Measurements from ENCODE around the gene ZNHIT3.

ZNHIT3 gene

DNA sequence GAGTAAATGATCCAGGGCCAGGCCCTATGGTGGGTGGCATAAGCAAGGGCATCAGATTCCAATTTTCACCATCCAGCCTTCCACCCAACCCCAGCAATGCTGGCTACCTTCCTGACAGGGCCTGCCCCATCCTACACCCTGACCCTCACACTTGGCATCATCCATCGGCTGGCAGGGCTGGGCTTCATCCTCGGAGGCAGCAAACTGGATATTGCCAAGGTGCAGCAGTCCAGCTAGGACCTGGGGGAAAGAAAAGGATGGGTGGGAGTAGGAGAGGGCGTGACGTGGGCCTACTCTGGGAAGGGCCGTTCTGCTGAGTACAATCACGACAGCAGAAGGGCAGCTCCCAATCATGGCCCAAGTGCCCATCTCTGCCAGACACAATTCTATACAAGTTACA is 24.7 kb downstream of the ZNHIT3 start:
- no peak for DNase-seq (ENCODE audit: low spot score)

DNA sequence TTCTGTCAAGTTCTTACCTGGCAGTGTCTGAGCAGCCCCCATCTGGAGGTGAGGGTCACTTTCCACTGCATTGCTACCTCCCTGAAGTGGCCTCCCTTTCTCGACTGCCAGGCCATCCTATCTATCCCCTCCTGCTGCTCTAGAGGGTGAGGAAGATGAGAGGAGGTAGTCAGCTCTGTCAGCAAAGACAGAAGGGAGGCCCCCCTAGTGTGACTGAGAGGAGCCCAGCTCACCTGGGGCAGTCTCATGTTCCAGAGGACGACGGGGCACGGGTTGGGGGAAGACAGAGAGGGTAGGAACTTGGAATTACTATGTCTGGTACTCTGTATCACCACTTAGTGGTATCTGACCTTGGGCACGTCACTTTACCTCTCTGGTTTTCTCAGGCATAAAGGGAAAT is 26.2 kb downstream of the ZNHIT3 start:
- no peak for DNase-seq (ENCODE audit: low spot score)

DNA sequence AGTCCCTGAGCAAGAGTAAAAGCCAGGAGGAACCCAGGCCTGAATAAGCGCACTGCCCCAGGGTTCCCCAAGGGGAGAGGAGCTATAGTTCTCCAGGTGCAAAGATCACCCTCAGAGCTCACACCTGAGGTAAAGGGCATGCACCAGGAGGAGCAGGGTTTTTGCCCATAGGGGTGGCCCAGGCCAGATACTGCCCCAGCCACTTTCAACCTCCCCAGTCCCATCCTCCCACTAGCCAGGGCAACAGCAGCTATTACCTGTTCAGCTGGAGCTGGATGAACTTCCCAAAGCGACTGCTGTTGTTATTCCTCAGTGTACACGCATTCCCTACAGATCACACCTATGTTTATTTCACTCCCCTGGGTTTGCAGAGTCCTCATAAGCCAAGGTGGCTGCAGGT is 28.4 kb downstream of the ZNHIT3 start:
- DNase-seq (ENCODE audit: low spot score): no peak

DNA sequence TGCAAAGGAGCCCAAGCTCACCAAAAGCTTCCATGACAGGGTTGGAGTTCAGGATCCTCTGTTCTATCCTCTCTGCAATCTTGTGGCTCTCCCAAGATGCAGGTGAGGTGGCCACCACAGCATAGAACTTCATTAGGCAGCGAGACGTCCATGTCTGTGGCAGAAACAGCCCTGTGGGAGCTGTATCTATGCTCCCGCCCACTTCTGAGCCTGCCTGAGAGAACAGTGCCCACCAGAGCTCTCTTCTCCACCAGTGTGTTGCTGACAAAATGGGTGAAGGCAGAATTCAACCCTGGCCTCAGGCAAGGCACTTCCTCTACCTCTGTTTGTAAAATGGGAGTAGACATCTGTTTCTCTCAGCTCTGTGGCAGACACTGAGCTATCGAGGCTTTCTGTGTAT is 29.4 kb downstream of the ZNHIT3 start:
- DNase-seq (ENCODE audit: low spot score): no peak

DNA sequence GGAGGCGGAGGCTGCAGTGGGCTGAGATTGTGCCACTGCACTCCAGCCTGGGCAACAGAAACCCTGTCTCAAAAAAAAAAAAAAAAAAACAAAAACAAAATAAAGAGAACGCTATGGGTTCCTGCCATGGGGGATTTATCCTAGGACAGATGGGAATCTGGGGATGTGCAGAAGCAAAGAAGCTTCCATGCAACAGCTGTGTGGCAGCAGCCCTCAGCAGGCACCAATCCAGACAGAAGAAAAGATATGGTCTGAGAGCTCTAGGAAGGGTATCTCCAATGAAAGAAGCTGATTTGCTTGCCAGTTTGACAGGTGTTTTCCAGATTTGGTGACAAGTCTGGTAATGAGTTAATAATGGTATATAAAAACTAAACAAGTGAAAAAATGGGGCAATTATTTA is 36.6 kb downstream of the ZNHIT3 start:
- no peak for DNase-seq (ENCODE audit: low spot score)

DNA sequence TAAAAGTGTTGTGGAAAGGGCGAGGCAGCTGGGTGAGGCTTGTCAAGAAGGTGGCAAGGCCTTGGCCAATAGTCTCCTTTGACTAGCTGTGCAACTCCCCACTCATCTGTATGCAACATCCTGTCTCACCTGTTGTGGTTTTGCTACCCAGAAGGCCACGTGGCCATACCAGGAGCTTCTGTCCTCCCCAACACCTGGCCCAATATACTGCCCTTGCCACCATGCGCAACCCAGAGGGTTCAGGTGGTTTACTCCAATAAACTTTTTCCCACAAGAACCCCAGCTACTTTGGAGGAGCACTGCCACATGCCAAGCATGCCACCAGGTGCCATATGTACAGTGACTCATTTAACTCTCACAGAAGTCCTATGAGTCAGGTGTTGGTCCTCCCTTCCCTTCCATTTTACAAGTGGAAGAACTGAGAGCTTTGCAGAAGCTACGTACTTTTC is 38.0 kb downstream of the ZNHIT3 start:
- no peak for DNase-seq (ENCODE audit: low spot score)

DNA sequence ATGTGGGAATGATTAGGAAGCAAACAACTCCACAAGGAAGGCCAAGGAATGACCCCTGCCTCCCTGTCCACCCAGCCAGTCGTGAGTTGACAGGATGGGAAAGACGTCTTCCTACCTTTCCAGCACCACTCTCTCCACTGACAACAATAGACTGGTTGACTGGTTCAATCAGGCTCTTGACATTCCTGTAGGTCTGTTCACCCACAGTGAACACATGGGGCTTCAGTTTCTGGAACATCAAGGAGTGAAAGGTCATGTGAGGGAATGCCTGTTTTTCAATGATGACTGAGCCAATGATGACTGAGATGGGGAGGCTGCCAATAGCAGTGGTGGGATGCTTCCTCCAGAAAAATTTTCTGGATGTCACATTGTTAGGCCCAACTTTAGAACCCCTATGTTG is 38.6 kb downstream of the ZNHIT3 start:
- no peak for DNase-seq (ENCODE audit: low spot score)

DNA sequence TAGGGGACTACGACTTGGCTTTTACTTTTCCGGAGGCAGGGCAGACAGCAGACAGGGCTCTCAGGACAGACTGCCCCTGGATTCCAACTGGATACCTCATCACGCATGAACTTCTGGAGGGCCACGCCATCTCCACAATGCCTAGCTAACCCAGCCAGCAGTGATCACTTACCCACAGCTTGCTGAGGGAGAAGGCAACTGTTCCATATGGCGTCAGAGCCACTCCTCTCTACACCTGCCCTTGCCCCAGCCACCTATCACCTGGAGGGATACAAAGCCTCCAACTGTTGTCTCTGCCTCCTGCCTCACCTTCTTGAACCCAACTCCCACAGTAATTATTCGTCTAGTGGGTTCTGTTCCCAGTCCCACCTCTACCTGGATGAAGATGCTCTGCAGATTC is 39.4 kb downstream of the ZNHIT3 start:
- DNase-seq (ENCODE audit: low spot score): no peak

DNA sequence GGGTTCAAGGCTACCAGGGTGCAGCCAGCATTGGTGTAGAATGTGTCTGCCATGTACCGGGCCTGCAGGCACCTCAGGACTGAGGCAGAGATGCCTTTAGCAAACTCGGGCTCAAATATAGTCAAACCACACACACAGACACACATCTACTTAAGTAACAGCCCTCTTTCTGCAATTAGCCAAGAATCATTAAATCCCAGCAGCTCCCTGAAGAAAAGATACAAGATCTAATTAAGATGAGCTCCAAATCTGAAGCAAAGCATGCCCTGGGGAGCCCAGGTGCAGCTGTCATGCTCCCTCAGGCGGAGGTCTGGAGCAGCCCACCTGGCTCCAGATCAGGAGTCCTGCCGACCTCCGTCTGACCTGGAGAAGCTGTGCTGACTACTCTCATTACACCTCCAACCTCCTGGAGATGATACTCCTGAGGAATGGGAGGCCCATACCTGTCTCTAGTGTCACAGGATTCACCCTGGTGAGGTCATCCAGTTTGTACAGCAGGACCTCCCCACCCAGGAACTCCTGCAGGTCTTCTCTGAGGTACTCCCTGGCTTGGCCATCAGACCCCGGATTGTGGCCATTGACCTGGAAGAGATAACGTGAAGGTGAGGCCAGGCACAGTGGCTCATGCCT is 41.3 kb downstream of the ZNHIT3 start:
- DNase-seq (ENCODE audit: low spot score): no peak

DNA sequence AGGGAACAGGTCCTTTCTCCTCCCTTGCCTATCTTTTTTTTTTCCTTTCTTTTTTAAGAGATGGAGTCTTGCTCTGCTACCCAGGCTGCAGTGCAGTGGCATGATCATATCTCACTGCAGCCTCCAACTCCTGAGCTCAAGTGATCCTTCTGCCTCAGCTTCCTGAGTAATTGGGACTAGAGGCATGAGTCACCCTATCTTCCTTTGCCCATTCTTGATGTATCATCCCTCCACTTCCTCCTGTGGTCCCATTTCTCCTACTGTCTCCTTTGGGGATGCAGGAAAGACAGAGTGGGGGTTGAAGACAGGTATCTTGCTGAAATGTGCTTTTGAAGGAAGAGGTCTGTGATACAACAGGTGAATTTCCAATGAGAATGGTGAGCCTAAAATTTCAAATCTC is 42.6 kb downstream of the ZNHIT3 start:
- no peak for DNase-seq (ENCODE audit: low spot score)

DNA sequence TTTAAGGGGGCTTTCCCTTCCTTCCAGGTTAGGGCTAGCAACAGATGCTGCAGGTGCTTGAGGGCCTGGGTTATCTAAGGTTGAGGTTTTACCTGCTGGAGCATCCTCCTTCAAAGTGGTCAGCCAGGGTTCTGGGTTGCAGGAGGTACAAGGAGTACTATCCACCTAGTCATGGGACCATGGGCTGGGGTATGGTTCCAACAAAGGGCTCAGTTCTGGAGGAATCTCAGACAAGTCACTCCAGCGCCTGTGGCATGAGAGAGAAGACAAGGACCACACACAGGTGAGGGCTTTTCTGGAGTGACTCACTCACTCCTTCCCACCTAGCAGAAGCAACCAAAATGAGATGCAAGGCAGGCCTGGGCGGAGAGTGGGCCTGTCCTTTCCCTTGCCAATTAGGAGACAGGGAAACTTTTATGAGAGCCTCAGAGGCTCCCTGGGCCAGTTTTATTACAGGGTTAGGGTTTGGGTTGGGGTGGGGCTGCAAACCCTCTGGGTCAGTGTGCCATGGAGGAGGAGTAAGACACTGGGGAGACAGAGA is 46.0 kb downstream of the ZNHIT3 start:
- no peak for DNase-seq (ENCODE audit: low spot score)

DNA sequence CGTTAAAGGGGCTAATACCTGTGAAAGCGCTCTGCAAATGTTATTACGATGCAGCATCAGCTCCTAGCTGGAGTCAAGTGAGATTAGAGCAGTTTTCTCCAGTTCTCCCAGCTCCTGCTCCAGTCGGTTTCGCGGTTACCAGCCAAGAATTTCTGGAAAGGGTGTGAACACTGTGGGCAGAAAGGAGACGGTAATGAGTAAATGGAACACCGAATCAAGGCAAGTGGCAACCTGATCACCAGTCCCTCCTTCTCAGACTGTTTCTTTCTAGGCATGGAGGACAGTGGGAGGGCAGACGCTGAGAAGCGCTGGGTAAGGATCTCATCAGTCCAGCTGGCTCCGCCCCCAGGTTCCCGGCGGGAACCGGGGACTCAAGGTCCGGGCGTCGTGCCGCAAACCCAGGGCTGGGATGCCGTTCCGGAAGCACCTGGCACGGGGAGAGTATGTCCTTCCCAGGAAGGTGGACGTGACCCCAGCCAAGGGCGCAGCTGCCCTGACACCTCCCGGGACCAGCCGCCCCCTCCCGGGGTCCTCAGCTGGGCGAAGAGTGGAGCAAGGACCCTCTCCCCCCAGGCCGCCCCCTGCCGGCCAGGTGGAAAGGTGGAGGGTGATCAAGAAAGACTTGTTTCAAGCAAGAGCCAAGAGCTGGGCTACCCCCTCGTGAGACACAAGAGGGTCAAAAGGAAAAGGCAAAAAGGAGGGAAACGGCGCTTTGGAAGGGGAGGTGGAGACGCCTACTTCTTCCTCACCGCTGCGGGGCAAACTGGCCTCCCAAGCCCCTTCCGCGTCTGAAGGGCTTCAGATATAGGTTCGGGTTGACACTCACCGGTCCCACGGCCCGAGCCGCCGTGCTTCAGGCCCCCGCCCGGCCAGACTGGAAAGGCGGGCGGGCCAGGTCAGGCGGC is 47.7 kb downstream of the ZNHIT3 start:
- peak; percentile 85 for DNase-seq (ENCODE audit: low spot score)

DNA sequence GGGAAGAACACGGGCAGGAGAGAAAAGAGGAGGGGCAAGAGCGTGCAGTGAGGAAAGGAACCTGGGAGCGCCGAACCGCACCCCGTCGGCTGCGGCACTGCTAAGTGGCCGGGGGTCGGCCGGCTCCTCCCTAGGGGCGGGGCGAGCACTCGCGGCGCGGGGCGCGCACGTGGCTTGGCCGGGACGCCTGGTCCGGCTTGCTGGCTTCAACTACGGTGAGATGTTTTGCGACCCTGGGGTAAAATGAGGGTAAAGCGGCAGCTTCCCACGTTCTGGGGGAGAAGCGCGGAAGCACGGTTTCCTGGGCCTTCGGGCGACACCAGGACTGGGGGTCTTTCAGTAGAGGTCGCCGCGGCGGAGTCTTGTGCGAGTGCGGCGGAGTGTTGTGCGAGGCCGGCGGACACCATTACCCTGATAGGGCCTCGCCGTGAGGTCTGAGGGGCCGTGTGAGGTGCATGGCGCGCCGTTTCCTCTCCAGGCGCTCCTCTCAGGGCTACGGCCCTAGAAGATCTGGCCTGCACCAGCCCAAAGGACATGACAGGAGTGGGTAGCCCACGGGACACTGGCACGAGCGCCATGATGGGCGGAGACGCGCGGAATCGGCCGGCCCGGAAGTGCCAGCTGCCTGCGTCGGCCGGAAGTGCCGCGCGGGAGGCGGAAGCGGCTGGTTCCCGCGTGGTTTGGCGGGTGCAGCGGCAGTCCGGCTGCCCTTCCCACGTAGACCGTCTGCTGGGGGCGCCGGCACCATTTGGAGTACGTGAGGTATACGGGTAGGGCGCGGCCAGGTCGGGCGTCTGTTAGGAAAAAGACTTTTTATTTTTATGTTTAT is 48.6 kb downstream of the ZNHIT3 start, which contains the start of the genes MYO19 and PIGW:
MYO19 (minus strand) TSS at position 29 of the 829 bp plus-strand sequence. CDS start 2,330 bp downstream, outside the sequence.
PIGW (plus strand) TSS at position 148 of the 829 bp plus-strand sequence. CDS start 2,115 bp downstream, outside the sequence.
- DNase-seq (ENCODE audit: low spot score): peak; percentile 91

DNA sequence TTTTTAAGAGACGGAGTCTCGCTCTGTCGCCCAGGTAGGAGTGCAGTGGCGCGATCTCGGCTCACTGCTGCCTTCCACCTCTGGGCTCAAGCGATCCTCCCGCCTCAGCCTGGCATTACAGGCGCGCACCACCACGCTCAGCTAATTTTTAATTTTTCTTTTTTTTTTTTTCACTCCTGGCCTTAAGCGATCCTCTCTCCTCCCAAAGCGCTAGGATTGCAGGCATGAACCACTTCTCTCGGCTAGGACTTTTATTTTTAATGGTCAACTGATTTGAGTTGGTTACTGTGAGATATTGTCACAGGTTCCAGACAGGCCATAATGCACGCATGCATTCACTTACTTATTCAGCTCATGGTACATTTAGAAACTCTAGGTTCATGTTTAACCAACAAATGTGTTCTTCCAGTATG is 49.2 kb downstream of the ZNHIT3 start:
- DNase-seq (ENCODE audit: low spot score): no peak

DNA sequence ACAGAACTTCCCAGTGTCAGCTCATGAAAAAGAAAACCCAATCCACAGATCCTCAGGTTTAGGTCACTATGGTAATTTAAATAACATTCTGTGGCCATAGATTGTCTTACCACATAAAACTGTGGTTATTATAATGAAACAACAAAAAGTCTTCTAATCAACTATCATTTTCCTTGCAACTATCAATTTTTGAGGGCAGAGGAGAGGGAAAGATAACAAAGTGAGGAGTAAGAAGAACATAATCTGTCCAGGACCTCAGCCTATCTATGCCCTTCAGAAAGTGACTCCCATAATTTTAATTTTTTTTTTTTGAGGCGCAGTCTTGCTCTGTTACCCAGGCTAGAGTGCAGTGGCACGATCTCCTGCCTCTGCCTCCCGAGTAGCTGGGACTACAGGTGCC is 54.2 kb downstream of the ZNHIT3 start:
- no peak for DNase-seq (ENCODE audit: low spot score)

DNA sequence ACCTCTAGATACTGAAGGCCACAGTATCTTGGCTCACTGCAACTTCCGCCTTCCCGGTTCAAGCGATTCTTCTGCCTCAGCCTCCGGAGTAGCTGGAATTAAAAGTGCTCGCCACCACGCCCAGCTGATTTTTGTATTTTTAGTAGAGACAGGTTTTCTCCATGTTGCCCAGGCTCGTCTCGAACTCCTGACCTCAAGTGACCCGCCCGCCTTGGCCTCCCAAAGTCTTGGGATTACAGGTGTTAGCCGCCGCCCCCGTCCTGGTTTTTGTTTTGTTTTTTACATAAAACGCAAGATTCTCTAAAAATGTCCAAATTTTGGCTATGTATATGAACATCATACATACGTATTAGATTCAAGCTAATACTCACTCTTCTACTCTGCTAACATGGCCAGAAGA is 56.3 kb downstream of the ZNHIT3 start:
- DNase-seq (ENCODE audit: low spot score): no peak

DNA sequence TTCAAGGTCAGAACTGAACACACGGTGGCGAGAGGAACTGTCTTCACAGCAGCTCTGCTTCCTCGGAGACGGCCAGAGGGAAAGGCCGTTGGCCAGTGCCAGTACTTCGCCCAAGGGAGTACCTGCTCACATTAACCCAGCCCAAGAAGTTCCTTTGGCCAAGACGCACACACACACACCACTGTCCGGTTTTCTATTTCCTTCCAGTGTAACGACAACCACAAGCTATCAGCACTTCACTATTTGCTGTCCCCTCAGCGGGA is 57.5 kb downstream of the ZNHIT3 start:
- peak; percentile 44 for DNase-seq (ENCODE audit: low spot score)

DNA sequence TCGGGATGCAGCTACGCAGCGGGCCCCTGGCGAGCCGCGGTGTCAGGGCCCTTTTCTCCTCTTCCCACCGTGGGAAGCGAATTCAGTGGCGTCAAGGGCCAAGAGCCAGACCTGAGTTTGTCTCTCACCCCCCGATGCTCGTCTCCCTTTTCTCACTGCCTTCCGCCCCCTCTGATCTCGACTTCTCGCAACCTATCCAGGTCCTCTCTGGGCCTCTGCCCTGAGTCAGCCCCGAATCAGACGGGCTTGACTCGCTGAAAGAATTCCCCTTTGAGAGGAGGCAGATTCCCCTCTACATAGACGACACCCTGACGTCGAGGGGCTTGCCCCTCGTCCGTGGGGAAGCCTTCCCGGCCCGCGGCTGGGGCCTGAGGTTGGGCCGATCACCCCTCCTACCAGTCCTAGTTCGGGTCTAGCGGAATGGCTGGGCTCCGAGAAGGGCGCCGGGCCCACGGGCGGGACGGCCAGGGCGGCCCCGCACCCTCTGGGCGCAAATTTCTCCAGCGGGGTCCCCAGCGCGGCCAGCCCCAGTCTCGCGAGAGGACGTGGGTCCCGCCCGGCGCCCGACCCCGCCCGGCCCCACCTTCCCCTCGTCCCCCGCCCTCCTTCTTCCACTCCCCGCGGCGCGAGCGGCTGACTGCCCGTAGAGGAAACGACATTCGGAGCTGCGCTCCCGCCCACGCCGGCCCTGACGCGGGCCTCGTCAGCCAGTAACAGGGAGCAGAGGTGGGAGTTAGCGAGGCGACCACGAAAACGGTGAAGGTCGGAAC is 58.0 kb downstream of the ZNHIT3 start, which contains the start of gene GGNBP2:
GGNBP2 (plus strand) TSS at position 613 of the 770 bp plus-strand sequence. CDS start 806 bp downstream, outside the sequence.
- peak; percentile 87 for DNase-seq (ENCODE audit: low spot score)

DNA sequence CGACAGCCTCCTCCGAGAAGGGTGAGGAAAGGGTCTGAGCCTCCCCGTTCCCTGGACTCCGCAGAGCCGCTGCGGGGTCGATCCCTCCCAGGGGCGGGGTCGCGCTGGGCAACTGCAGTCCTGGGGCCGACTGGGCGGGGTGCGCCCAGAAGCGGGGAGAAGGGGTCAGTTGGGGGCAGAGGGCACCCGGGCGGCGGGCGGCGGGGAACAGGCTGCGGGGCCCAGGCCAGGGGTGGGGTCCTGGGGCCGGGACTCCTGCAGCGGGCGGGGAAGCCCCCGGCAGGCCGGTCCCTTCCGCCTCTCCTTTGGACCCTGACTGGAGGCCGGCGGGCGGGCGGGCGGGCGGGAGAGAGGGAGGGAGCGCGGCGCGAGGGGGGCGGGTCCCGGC is 58.6 kb downstream of the ZNHIT3 start:
- no peak for DNase-seq (ENCODE audit: low spot score)
